Kidney (tissue), 14 donors: Measurements from ENCODE around the gene CTAG1B. TPM values are rescaled to one million over a fixed set of nuclear protein-coding genes. Genes with fewer than 3 reads are reported as not detected.

Experiments used
- DNase-seq, 5 donors: peaks; one replicate each; pipeline ENCODE4 v3.0.0-alpha.2; 2013 to 2020
- FAIRE-seq: peaks from 2 replicates; lab custom pipeline; 2012; peaks lifted over from hg19 to GRCh38; lab: Jason Lieb, UNC
- H3K27ac ChIP-seq, 2 donors: one replicate each; pipeline ENCODE4 v1.7.0; 2013; ENCODE audit warnings: low read depth in 2 of 2, low read length in 2 of 2, inconsistent platforms in 1 of 2
- H3K27me3 ChIP-seq: one replicate; pipeline ENCODE4 v1.7.1; 2013; ENCODE audit warnings: low read length, inconsistent platforms; ENCODE audit not compliant: control insufficient read depth, insufficient read depth
- H3K36me3 ChIP-seq, 3 donors: one replicate each; pipeline versions ENCODE4 v1.7.0 to v1.7.1; 2013; ENCODE audit warnings: low read length in 3 of 3, control low read depth in 1 of 3, inconsistent platforms in 1 of 3; ENCODE audit not compliant: insufficient read depth in 3 of 3, control insufficient read depth in 2 of 3
- H3K4me1 ChIP-seq, 3 donors: one replicate each; pipeline versions ENCODE4 v1.7.0 to v1.7.1; 2013; ENCODE audit warnings: low read length in 3 of 3, inconsistent platforms in 1 of 3, low read depth in 1 of 3; ENCODE audit not compliant: control insufficient read depth in 2 of 3, insufficient read depth in 2 of 3
- H3K4me3 ChIP-seq, 3 donors: one replicate each; pipeline versions ENCODE4 v1.7.0 to v1.8.1; 2013; ENCODE audit warnings: low read length in 3 of 3, control low read depth in 1 of 3, inconsistent platforms in 1 of 3
- H3K9ac ChIP-seq, 3 donors: one replicate each; pipeline versions ENCODE4 v1.7.0 to v1.7.1; 2013; ENCODE audit warnings: low read length in 3 of 3, control low read depth in 1 of 3, inconsistent platforms in 1 of 3
- H3K9me3 ChIP-seq, 3 donors: one replicate each; pipeline versions ENCODE4 v1.7.0 to v1.7.1; 2013; ENCODE audit warnings: low read length in 3 of 3, control low read depth in 1 of 3, inconsistent platforms in 1 of 3; ENCODE audit not compliant: control insufficient read depth in 2 of 3, insufficient read depth in 1 of 3
- CTCF ChIP-seq: IDR thresholded peaks from 3 replicates; pipeline ENCODE4 v1.5.1; 2012; ENCODE audit warnings: mild to moderate bottlenecking, moderate library complexity, borderline replicate concordance; ENCODE audit not compliant: insufficient read depth; ENCODE audit errors: extremely low read depth
- intact Hi-C: fragments of 100-400 bp; cut with DNase I; formaldehyde crosslinking; loops from one replicate; pipeline ENCODE4 v1.11.1; 2022
- polyA plus RNA-seq: library from polyadenylated mRNA; stranded (reverse); fragments of 350-450 nt; fragmentation: Illumina TruSeq; extraction: RNeasy Lipid Tissue Mini Kit (QIAGEN cat#74804); gene quantifications from one replicate; pipeline ENCODE4 v1.2.3, GENCODE V29; 2014; ENCODE audit warnings: low read depth, low replicate concordance; ENCODE audit not compliant: insufficient read depth
- total RNA-seq: library from RNA; stranded (reverse); fragmentation: NEBNext Ultra II Directional; extraction: Animal tissue kit (Norgen Biotek cat#: 25700); gene quantifications from one replicate; pipeline ENCODE4 v1.2.1, GENCODE V29; 2021
- donor health status: control.
- donor health status: control.
- donor health status: control.
- donor health status: control.
- donor health status: control.
- donor health status: DM: yes; HTN: yes; CAD: no.
- donor health status: Normal renal cell carcinoma (clear cell type).

Gene CTAG1B
- total and polyA plus RNA-seq, 2 donors from 2014 or later: not detected

GRCh38 chrX:154658957-154659356 is 39.9 kb upstream of the CTAG1B start:
- no peak overlapping the region for H3K4me3 ChIP-seq
- no peaks in the 10 kb centered on the region for H3K9me3 ChIP-seq
- H3K27ac ChIP-seq: no peak overlapping the region
- H3K4me1 ChIP-seq: no peaks in the 10 kb centered on the region
- H3K36me3 ChIP-seq: no peaks in the 10 kb centered on the region
- intact Hi-C loops: no loop called here
- no peak overlapping the region for H3K9ac ChIP-seq
- H3K27me3 ChIP-seq: no peaks in the 10 kb centered on the region
- FAIRE-seq (no peak), DNase-seq (no peak)
- no peak for TF ChIP-seq CTCF

GRCh38 chrX:154658187-154658586 is 39.1 kb upstream of the CTAG1B start:
- no peaks in the 10 kb centered on the region for H3K4me1 ChIP-seq
- intact Hi-C loops: no loop called here
- TF ChIP-seq CTCF: no peak
- H3K36me3 ChIP-seq: no peaks in the 10 kb centered on the region
- no peak overlapping the region for H3K4me3 ChIP-seq
- H3K9ac ChIP-seq: no peak overlapping the region
- no peaks in the 10 kb centered on the region for H3K9me3 ChIP-seq
- DNase-seq: peak in 1 of 5 donors; percentile 61
- no peak for FAIRE-seq
- H3K27me3 ChIP-seq: no peaks in the 10 kb centered on the region
- H3K27ac ChIP-seq: no peak overlapping the region

DNA sequence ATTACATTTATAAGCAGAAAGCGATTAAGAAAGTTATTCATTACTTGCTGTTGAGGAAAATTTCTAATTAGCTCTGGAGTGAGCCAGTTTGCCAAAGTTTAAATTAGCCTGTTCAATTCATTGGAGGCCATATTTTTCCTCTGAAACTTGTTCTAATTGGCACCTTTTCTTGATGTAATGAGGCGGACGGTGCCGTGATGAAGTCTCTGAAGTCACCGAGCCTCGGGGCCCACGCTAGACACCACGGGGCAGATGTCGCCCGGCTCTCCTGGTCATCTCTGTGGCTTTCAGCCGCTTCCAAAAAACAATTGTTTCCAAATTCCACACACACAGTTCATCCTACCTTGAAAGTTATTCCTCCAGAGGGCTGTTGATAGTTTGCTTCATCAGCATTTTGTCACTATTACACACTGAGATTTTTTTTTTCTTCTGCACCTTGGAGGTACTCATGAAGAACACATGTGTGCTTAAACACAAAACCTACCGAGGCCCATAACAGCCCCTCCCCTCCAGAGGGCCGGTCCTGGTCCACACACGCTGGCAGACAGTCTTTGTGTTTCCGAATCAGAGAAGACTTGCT is 38.2 kb upstream of the CTAG1B start:
- Histone ChIP-seq H3K9me3 (no peaks in the 10 kb centered on the region), H3K4me1 (no peaks in the 10 kb centered on the region), H3K27me3 (no peaks in the 10 kb centered on the region), H3K36me3 (no peaks in the 10 kb centered on the region), H3K4me3 (no peak overlapping the region), H3K27ac (no peak overlapping the region), H3K9ac (no peak overlapping the region)
- intact Hi-C loops: no loop called here
- no peak for FAIRE-seq
- TF ChIP-seq CTCF: no peak
- DNase-seq: no peak

DNA sequence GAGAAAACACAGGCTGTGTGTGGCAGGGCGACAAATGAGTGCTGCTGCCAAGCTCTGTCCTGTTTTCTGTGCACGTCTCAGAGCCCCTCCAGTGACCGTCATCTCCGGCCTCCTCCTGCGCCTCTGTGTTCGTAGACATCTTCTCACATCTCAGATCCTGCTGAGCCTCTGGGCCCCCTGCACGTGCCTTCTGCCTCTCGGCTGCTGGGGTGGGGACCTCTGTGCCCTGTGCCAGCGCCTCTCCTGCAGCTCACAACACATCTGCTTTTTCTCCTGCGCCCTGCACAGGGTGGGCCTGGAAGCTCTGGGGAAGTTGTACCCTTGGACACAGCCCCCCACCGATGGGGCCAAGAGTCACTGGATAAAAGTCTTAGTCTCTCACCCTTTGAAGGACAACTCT is 36.7 kb upstream of the CTAG1B start:
- H3K27ac ChIP-seq: no peak overlapping the region
- H3K4me3 ChIP-seq: no peak overlapping the region
- no peaks in the 10 kb centered on the region for H3K9me3 ChIP-seq
- TF ChIP-seq CTCF: no peak
- H3K27me3 ChIP-seq: no peaks in the 10 kb centered on the region
- peak in 1 of 5 donors; percentile 49 for DNase-seq
- intact Hi-C loops: no loop called here
- FAIRE-seq: no peak
- no peak overlapping the region for H3K9ac ChIP-seq
- H3K36me3 ChIP-seq: no peaks in the 10 kb centered on the region
- H3K4me1 ChIP-seq: no peaks in the 10 kb centered on the region
